PC-9 (cell line): Measurements from ENCODE around the gene SLCO2B1.

Experiments used
- CTCF ChIP-seq: fragments of 200-600 bp; sonication (generic); conservative IDR thresholded peaks from 2 replicates; pipeline ENCODE4 v1.6.1; 2017; ENCODE audit warnings: mixed run types, antibody characterized with exemption, mild to moderate bottlenecking, moderate library complexity
- EZH2 ChIP-seq: fragments of 200-600 bp; sonication (generic); IDR thresholded peaks from 2 replicates; pipeline ENCODE4 v1.8.0; 2017; ENCODE audit warnings: antibody characterized with exemption, low read depth

- TF ChIP-seq CTCF = no peak
- TF ChIP-seq EZH2 = no peak
These were observed 34.0 kb downstream of the SLCO2B1 start for GRCh38 chr11:75184757-75185425.
